Activated T-cell treated with anti-CD3 and anti-CD28 coated beads, Interleukin-2, amount 50 U/mL, for 48 hours (primary cell): ENCODE measurements around the gene CCR7.
"Not testable (repeated sequence)": the region's sequence is repeated elsewhere in the genome, so short reads cannot be mapped to it uniquely, and the experiment has no call there.

Experiments
- DNase-seq, 2 experiments: peaks; one replicate each; pipeline ENCODE4 v3.0.0-alpha.2; 2020

The CCR7 gene

DNA sequence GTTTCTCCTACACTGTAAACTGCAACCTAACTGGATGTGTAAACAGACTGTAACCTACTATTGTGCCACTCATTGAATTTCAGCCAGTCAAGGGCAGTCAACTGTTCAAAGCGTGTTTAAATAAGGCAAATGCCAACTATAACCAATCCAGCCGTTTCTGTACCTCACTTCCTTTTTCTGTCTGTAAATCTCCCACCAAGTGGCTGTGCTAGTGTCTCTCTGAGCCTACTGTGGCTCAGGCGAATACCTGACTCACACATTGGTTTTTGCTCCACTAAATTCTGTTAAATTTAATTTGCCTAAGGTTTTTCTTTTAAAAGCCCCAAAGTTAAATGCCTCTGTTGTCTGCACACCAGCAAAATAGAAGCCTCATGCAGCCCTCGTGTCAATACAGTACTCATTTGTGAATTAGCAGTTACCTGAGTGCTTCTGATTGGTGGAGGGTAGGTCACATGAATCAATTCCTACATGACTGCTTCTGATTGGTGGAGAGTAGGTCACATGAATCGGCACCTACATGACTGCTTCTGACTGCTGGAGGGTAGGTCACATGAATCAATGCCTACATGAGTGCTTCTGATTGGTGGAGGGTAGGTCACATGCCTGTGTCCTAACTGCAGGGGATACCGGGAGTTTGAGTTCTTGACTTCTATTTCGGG lies 31.1 kb upstream of the CCR7 start:
- DNase-seq: peak in 1 of 2 experiments; percentile 55

DNA sequence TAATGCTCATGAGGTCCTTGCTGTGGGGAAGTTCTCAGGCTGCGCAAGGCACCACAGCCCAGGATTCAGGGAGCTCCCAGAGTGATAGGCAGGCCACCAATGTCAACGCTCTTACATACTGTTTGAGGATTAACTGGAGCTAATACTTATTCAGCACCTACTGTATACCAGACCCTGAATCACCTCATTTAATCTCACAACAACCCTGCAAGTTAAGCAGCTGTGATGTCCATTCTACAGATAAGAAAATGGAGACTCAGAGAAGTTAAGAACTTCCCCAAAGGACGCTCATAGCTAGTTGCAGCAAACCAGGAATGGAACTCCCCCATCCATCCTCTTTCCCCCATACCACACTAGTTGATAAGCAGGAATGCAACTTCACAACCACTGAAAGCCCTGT lies 25.5 kb upstream of the CCR7 start:
- DNase-seq: no peak

DNA sequence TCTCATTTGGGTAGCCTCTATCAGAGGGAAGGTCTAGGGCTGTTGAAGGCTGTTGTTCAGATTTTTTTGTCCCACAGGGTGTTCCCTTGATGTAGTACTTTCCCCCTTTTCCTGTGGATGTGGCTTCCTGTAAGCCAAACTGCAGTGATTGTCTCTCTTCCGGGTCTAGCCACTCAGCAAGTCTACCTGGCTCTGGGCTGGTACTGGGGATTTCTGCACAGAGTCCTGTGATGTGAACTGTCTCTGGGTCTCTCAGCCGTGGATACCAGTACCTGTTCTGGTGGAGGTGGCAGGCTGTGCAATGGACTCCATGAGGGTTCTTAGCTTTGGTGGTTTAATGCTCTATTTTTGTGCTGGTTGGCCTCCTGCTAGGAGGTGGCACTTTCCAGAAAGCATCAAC lies 23.3 kb upstream of the CCR7 start:
- no peak for DNase-seq

GRCh38 chr17:40586264-40586663 lies 21.0 kb upstream of the CCR7 start:
- not testable (repeated sequence) for DNase-seq

DNA sequence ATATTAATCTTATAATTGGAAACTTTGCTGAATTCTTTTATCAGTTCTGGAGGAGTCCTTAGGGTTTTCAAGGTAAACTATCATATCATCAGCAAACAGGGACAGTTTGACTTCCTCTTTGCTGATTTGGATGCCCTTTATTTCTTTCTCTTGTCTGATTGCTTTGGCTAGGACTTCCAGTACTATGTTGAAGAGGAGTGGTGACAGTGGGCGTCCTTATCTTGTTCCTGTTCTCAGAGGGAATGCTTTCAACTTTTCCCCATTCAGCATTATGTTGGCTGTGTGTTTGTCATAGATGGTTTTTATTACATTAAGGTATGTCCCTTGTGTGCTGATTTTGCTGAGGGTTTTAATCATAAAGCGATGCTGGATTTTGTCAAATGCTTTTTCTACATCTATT lies 19.7 kb upstream of the CCR7 start:
- not testable (repeated sequence) for DNase-seq

DNA sequence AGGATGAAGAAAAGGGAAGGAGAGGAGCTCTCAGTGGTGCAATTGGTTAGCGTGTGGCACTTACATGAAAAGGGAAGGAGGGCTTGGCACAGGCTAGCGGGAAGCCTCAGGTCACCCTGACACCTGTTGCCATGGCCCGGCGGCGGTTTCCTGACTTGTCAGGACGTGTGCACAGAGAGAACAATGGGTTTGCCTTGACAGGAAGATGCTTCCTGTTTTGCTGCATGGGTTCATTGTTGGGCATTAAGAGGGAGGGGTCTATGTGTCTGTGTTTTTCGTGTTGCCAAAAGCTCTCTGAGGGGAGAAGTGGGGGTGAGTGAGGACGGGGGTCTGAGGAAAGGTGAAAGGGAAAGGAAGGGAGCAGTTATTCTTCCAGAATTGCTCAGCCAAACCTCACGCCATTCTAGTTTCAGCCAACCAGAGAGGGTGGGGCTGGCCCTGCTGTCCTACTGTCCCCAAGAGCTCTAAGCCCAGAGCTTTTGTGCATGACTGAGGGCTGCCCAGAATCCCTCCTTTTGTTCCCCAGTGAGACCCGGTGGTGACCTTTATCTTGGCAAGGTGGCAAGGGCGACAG lies 17.1 kb upstream of the CCR7 start:
- peak; percentile 72 to 73 for DNase-seq

- DNase-seq: no peak
These were observed 14.9 kb upstream of the CCR7 start for GRCh38 chr17:40580140-40580539.

- no peak for DNase-seq
These were observed 14.2 kb upstream of the CCR7 start for GRCh38 chr17:40579471-40579870.

DNA sequence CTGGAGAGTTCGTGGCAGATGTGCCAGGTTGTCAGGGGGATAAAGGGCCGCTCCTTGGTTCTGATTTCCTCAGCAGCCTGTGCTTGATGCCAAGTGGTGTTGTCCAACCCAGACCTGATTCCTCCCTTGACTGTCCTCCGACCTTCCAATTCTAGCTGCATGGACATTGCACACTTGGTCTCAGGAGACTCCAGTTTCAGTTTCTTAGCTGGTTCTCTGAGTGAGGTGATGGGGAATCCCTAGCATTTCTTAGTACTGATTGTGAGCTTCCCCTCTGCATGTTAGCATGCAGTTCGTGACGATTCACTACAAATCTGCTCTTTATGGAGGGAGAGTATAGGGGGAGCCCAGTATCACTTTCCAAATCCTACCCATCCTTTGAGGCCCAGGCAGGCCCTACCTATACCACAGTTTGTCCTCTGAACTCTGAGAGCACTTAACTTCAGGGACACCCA lies 12.4 kb upstream of the CCR7 start:
- DNase-seq: peak in 1 of 2 experiments; percentile 38

- no peak for DNase-seq
These were observed 11.0 kb upstream of the CCR7 start for GRCh38 chr17:40576113-40576740.

GRCh38 chr17:40574292-40574691 lies 9.0 kb upstream of the CCR7 start:
- no peak for DNase-seq

DNA sequence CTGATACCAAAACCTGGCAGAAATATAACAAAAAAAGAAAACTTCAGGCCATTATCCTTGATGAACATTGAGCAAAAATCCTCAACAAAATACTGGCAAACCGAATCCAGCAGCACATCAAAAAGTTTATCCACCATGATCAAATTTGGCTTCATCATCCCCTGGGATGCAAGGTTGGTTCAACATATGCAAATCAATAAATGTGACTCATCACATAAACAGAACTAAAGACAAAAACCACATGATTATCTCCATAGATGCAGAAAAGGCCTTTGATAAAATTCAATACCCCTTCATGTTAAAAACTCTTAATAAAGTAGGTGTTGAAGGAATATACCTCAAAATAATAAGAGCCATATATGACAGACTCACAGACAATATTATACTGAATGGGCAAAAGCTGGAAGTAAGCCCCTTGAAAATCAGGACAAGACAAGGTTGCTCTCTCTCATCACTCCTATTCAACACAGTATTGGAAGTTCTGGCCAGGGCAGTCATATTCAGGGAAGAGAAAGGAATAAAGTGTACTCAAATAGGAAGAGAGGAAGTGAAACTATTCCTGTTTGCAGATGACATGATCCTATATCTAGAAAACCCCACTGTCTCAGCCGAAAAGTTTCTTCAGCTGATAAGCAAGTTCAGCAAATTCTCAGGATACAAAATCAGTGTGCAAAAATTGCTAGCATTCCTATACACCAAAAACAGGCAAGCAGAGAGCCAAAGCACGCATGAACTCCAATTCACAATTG lies 7.1 kb upstream of the CCR7 start:
- not testable (repeated sequence) for DNase-seq

GRCh38 chr17:40568074-40568836 lies 3.0 kb upstream of the CCR7 start:
- no peak for DNase-seq

- DNase-seq: no peak
These were observed 2.1 kb upstream of the CCR7 start for GRCh38 chr17:40567377-40567776.

GRCh38 chr17:40565769-40566409 lies 617 bp upstream of the CCR7 start:
- DNase-seq: peak in 1 of 2 experiments; percentile 35

- peak; percentile 74 to 76 for DNase-seq
These were observed 933 bp downstream of the CCR7 start for GRCh38 chr17:40564195-40564882.

DNA sequence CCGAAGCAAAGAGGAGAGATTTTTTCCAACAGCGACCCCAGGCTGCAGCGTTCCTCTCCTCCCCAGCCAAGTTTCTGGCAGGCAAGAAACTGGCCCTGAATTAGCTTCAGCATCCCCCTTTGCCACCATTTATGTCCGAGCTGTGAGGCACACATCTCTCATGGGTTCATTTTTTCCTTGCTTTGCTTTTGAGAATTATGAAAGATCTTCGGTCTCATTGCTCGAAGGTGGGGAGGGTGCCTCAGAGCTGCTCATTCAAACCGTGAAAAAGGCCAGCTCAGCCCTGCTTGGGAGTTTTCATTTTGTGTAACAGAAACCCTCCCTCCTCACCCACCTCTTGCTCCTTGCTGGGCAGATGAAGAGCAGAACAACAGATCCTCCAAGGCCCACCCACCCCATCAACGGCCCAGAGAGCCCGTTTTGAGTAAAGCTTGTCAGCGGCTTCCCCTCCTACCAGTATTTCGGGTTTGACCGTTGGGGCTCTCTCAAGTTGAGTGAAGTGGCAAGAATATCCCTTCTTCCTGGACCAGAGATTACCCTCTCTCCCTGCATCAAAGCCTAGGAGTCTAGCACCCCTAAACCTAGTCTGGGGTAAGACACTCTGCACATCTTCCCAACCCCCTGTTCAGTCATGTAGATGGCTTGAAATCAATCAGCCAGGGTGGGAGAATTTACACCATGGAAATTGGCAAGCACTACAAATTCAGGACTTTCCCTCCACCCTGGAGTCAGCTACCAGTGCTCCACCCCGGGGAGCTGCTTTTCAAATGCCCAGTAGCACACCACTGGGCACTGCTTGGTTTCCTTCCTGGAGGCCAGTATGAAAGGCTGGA lies 1.8 kb downstream of the CCR7 start:
- peak; percentile 87 for DNase-seq

GRCh38 chr17:40562838-40563219 lies 2.4 kb downstream of the CCR7 start:
- no peak for DNase-seq

- peak; percentile 82 to 83 for DNase-seq
These were observed 3.2 kb downstream of the CCR7 start for GRCh38 chr17:40561871-40562611.

- DNase-seq: no peak
These were observed 3.9 kb downstream of the CCR7 start for GRCh38 chr17:40561294-40561870.
